HepG2 (cell line): ENCODE measurements around the gene HEXIM1. TPM values are rescaled to one million over a fixed set of nuclear protein-coding genes. Genes with fewer than 3 reads are reported as not detected.

Source experiments
- HES4 ChIP-seq: sonication (generic); formaldehyde crosslinking; IDR thresholded peaks from 2 replicates; pipeline ENCODE4 v1.9.0; 2021; ENCODE audit warnings: mild to moderate bottlenecking, missing genetic modification reagents, borderline replicate concordance
- MAZ ChIP-seq, 2 experiments: sonication (generic) in 1 of 2; formaldehyde crosslinking in 1 of 2; IDR thresholded peaks; 2 replicates each; pipeline versions ENCODE4 v1.5.0 to v1.6.1; 2012 to 2020; ENCODE audit warnings: low read depth in 2 of 2, mild to moderate bottlenecking in 2 of 2, borderline replicate concordance in 1 of 2, improper control_type of control experiment in 1 of 2, low read length in 1 of 2, missing genetic modification reagents in 1 of 2, moderate library complexity in 1 of 2
- MYNN ChIP-seq: sonication (generic); formaldehyde crosslinking; IDR thresholded peaks from 2 replicates; pipeline ENCODE4 v1.4.0; 2020; ENCODE audit warnings: mild to moderate bottlenecking, low read depth, missing genetic modification reagents
- NFKB2 ChIP-seq: sonication (generic); formaldehyde crosslinking; IDR thresholded peaks from 2 replicates; pipeline ENCODE4 v1.4.0; 2020; ENCODE audit warnings: missing genetic modification reagents, borderline replicate concordance
- ONECUT2 ChIP-seq: sonication (generic); formaldehyde crosslinking; IDR thresholded peaks from 2 replicates; pipeline ENCODE4 v1.4.0; 2020; ENCODE audit warnings: missing genetic modification reagents
- PHB2 ChIP-seq: fragments of 450-650 bp; IDR thresholded peaks from 2 replicates; pipeline ENCODE4 v1.6.1; 2018; ENCODE audit not compliant: partially characterized antibody
- SMYD3 ChIP-seq: sonication (generic); formaldehyde crosslinking; IDR thresholded peaks from 2 replicates; pipeline ENCODE4 v1.8.1; 2023; ENCODE audit warnings: mild to moderate bottlenecking, missing genetic modification reagents
- TEAD2 ChIP-seq: sonication (generic); formaldehyde crosslinking; IDR thresholded peaks from 2 replicates; pipeline ENCODE4 v1.9.0; 2021; ENCODE audit warnings: missing genetic modification reagents
- ZNF274 ChIP-seq: sonication (generic); formaldehyde crosslinking; IDR thresholded peaks from 2 replicates; pipeline ENCODE4 v1.5.1; 2020; ENCODE audit warnings: mild to moderate bottlenecking, missing genetic modification reagents
- ZNF343 ChIP-seq: sonication (generic); formaldehyde crosslinking; IDR thresholded peaks from 2 replicates; pipeline ENCODE4 v1.4.0; 2020; ENCODE audit warnings: mild to moderate bottlenecking, missing genetic modification reagents
- ZNF83 ChIP-seq: sonication (generic); formaldehyde crosslinking; IDR thresholded peaks from 2 replicates; pipeline ENCODE4 v1.4.0; 2020; ENCODE audit warnings: missing genetic modification reagents, mild to moderate bottlenecking, borderline replicate concordance
- polyA plus RNA-seq, 8 experiments: library from polyadenylated mRNA; depleted of rRNA in 3 of 8; stranded (reverse) in 7 of 8; unstranded in 1 of 8; fragments of >200 nt; fragmentation: Illumina TruSeq in 4 of 8; extraction: Trizol in 4 of 8; gene quantifications; 2 replicates each; pipeline versions ENCODE4 v1.2.1 to v1.2.3, GENCODE V29; 2011 to 2016; ENCODE audit warnings: low read depth in 4 of 8, missing spikeins in 1 of 8, mixed read lengths in 1 of 8; ENCODE audit not compliant: insufficient read depth in 1 of 8
- total RNA-seq, 5 experiments: library from RNA; depleted of rRNA; stranded (reverse); fragments of >200 nt; fragmentation: Illumina TruSeq; extraction: Trizol; gene quantifications; 2 replicates each; pipeline ENCODE4 v1.2.3, GENCODE V29; 2016; ENCODE audit warnings: low read depth in 1 of 5
- TF ChIP-seq, protein P1 (sequence below): sonication (generic); formaldehyde crosslinking; IDR thresholded peaks from 2 replicates; pipeline ENCODE4 v1.9.0; 2021; ENCODE audit warnings: mild to moderate bottlenecking, missing genetic modification reagents
- TF ChIP-seq, protein P2 (sequence below): IDR thresholded peaks from 2 replicates; pipeline ENCODE4 v1.6.1; 2012; ENCODE audit warnings: inconsistent platforms
- TF ChIP-seq, protein P3 (sequence below): sonication (generic); formaldehyde crosslinking; IDR thresholded peaks from 2 replicates; pipeline ENCODE4 v1.5.1; 2020; ENCODE audit warnings: mild to moderate bottlenecking, moderate library complexity, missing genetic modification reagents
- TF ChIP-seq, protein P4 (sequence below): sonication (generic); formaldehyde crosslinking; IDR thresholded peaks from 2 replicates; pipeline ENCODE4 v1.8.1; 2023; ENCODE audit warnings: mild to moderate bottlenecking, inconsistent platforms, moderate library complexity, missing genetic modification reagents, borderline replicate concordance

The HEXIM1 gene
- total and polyA plus RNA-seq, 2 of the 13 experiments (the other 11 are each of a cell fraction or from before 2014, with no cell fraction given): 10.5 to 16.6 TPM

DNA sequence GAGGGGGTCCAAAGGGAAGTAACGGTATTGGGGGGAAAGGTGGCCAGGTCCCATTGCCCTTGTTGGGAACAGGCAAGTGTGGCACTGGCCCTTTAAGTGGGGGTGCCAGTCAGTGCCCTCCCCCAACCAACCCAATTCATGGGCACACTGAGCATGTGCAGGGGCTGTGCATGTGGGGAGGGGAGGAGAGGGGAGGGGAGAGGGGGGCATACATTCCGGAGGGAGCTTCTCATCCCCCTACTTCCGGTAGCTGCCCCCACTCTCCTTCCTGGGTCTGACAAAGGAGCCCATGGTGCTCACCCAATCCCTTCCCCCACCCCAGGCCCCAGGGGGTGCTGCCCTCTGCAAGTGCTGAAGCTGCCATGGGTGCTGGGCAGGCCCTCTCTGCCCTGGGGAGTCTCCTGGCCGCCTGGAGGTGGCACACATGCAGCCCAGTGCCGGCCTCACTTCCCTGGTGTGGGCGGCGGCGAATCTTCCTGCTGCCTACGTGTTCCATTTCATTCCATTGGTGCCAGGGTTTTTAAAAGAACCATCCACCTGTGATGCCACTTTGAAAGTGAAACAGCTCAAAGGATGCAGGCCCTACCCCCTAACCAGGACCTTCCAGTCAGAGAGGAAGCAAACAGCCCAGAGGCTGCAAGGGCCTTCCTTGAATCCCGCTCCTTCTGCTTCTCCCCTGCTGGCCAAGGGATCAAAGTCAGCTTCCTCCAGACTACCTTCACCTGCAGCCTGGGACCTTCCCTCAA lies 24.4 kb downstream of the HEXIM1 start (continued):
- TF ChIP-seq, protein P1, sequence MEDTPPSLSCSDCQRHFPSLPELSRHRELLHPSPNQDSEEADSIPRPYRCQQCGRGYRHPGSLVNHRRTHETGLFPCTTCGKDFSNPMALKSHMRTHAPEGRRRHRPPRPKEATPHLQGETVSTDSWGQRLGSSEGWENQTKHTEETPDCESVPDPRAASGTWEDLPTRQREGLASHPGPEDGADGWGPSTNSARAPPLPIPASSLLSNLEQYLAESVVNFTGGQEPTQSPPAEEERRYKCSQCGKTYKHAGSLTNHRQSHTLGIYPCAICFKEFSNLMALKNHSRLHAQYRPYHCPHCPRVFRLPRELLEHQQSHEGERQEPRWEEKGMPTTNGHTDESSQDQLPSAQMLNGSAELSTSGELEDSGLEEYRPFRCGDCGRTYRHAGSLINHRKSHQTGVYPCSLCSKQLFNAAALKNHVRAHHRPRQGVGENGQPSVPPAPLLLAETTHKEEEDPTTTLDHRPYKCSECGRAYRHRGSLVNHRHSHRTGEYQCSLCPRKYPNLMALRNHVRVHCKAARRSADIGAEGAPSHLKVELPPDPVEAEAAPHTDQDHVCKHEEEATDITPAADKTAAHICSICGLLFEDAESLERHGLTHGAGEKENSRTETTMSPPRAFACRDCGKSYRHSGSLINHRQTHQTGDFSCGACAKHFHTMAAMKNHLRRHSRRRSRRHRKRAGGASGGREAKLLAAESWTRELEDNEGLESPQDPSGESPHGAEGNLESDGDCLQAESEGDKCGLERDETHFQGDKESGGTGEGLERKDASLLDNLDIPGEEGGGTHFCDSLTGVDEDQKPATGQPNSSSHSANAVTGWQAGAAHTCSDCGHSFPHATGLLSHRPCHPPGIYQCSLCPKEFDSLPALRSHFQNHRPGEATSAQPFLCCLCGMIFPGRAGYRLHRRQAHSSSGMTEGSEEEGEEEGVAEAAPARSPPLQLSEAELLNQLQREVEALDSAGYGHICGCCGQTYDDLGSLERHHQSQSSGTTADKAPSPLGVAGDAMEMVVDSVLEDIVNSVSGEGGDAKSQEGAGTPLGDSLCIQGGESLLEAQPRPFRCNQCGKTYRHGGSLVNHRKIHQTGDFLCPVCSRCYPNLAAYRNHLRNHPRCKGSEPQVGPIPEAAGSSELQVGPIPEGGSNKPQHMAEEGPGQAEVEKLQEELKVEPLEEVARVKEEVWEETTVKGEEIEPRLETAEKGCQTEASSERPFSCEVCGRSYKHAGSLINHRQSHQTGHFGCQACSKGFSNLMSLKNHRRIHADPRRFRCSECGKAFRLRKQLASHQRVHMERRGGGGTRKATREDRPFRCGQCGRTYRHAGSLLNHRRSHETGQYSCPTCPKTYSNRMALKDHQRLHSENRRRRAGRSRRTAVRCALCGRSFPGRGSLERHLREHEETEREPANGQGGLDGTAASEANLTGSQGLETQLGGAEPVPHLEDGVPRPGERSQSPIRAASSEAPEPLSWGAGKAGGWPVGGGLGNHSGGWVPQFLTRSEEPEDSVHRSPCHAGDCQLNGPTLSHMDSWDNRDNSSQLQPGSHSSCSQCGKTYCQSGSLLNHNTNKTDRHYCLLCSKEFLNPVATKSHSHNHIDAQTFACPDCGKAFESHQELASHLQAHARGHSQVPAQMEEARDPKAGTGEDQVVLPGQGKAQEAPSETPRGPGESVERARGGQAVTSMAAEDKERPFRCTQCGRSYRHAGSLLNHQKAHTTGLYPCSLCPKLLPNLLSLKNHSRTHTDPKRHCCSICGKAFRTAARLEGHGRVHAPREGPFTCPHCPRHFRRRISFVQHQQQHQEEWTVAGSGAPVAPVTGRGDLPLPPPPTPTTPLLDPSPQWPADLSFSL (CRISPR knock-in tag): no peak
- TF ChIP-seq, protein P2, sequence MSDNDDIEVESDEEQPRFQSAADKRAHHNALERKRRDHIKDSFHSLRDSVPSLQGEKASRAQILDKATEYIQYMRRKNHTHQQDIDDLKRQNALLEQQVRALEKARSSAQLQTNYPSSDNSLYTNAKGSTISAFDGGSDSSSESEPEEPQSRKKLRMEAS: peak; percentile 64
- TF ChIP-seq, protein P3, sequence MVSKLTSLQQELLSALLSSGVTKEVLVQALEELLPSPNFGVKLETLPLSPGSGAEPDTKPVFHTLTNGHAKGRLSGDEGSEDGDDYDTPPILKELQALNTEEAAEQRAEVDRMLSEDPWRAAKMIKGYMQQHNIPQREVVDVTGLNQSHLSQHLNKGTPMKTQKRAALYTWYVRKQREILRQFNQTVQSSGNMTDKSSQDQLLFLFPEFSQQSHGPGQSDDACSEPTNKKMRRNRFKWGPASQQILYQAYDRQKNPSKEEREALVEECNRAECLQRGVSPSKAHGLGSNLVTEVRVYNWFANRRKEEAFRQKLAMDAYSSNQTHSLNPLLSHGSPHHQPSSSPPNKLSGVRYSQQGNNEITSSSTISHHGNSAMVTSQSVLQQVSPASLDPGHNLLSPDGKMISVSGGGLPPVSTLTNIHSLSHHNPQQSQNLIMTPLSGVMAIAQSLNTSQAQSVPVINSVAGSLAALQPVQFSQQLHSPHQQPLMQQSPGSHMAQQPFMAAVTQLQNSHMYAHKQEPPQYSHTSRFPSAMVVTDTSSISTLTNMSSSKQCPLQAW (CRISPR knock-in tag): peak; percentile 25
- TF ChIP-seq TEAD2 (CRISPR knock-in tag) (no peak), NFKB2 (CRISPR knock-in tag) (peak; percentile 73; the same call in 1 of the 2 replicates), HES4 (CRISPR knock-in tag) (peak; percentile 76; the same call in 1 of the 2 replicates), MYNN (CRISPR knock-in tag) (peak; percentile 88; the same call in 1 of the 2 replicates), ONECUT2 (CRISPR knock-in tag) (no peak), MAZ (IDR thresholded peaks at IDR 0.05; ENCODE audit: borderline replicate concordance, low read depth, low read length) (peak; percentile 99), MAZ (CRISPR knock-in tag; IDR thresholded peaks at IDR 0.05; ENCODE audit: low read depth) (peak; percentile 91), ZNF274 (no peak), ZNF343 (peak; percentile 76; the same call in 1 of the 2 replicates), SMYD3 (CRISPR knock-in tag) (no peak), ZNF83 (no peak; the same call in 1 of the 2 replicates), PHB2 (no peak)
- TF ChIP-seq, protein P4, sequence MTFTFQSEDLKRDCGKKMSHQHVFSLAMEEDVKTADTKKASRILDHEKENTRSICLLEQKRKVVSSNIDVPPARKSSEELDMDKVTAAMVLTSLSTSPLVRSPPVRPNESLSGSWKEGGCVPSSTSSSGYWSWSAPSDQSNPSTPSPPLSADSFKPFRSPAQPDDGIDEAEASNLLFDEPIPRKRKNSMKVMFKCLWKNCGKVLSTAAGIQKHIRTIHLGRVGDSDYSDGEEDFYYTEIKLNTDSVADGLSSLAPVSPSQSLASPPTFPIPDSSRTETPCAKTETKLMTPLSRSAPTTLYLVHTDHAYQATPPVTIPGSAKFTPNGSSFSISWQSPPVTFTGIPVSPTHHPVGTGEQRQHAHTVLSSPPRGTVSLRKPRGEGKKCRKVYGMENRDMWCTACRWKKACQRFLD: 0 out of 2 replicates have a peak, but pooled peaks have one; percentile 32
